VCaP (cell line): Measurements from ENCODE around the gene TMEM208.

Source experiments
- H3K27ac ChIP-seq: fragments of 450-650 bp; 2 replicates; pipeline ENCODE4 v1.5.1; 2017
- TF ChIP-seq, protein P1 (sequence below): fragments of 450-650 bp; conservative IDR thresholded peaks from 2 replicates; pipeline ENCODE4 v1.5.1; 2017; ENCODE audit warnings: mild to moderate bottlenecking, moderate library complexity

The TMEM208 gene

GRCh38 chr16:67207249-67208091 is 19.5 kb upstream of the TMEM208 start:
- no peak overlapping the region for H3K27ac ChIP-seq
- TF ChIP-seq, protein P1, sequence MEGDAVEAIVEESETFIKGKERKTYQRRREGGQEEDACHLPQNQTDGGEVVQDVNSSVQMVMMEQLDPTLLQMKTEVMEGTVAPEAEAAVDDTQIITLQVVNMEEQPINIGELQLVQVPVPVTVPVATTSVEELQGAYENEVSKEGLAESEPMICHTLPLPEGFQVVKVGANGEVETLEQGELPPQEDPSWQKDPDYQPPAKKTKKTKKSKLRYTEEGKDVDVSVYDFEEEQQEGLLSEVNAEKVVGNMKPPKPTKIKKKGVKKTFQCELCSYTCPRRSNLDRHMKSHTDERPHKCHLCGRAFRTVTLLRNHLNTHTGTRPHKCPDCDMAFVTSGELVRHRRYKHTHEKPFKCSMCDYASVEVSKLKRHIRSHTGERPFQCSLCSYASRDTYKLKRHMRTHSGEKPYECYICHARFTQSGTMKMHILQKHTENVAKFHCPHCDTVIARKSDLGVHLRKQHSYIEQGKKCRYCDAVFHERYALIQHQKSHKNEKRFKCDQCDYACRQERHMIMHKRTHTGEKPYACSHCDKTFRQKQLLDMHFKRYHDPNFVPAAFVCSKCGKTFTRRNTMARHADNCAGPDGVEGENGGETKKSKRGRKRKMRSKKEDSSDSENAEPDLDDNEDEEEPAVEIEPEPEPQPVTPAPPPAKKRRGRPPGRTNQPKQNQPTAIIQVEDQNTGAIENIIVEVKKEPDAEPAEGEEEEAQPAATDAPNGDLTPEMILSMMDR, result no peak

GRCh38 chr16:67208154-67208896 is 18.6 kb upstream of the TMEM208 start:
- no peak overlapping the region for H3K27ac ChIP-seq
- TF ChIP-seq, protein P1, result no peak

DNA sequence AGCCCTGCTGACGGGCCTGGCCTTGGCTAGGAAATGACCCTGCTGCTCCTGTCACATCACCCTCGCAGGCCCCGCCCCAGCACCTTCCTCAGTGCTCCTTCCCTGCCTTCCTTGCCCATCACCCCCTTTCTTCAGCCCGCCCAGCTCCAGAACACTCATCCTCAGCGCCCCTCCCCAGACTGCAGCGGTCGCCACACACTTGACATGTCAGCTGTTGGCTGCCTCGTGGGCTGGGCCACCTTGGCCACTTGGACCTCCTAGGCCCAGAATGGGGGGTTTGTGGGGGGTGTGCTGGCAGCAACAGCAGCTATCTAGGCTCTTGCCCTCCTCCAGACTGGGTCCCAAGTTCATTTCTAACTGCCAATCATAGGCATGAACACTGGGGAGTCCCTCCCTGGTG is 17.4 kb upstream of the TMEM208 start:
- TF ChIP-seq, protein P1, result no peak

DNA sequence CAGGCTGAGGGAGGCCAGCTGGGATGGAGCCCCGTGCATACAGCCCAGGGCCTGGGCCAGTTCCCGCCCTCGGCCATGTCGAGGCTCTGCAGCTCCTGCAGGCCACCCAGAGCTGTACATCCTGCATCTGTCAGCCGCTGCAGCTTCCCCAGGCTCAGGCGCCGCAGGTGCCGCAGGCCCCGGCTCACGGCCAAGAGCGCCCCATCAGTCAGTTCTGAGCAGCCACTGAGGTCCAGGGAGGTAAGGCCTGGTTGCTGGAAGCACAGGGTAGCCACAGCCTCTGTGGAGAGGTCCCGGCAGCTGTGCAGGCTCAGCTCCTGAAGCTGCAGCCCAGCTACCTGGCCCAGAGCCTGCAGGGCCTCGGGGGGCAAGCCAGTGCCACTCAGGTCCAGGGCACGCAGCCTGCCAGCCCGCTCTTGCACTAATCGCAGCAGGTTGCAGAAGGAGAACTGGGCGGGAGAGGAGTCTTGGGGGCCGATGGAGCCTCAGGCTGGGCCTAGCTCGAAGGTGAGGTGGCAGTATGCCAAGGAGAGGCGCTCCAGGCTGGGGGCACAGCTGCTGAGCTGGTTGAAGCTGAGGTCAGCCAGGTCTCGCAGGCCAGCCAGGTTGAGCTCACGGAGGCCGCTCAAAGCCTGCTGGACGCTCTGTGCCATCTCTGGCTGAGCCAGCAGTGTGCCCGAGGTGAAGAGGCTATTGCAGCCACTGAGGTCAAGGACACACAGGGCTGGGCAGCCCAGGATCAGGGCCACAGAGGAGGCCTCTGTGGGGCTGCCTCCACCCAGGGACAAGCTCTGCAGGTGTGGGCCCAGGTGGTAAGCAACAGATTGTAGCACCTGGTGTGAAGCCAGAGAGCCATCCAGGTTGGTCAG is 16.6 kb upstream of the TMEM208 start:
- TF ChIP-seq, protein P1, result no peak
- no peak overlapping the region for H3K27ac ChIP-seq

More for the DNA sequence above, 17.4 kb upstream of the TMEM208 start:
- no peak overlapping the region for H3K27ac ChIP-seq

GRCh38 chr16:67211674-67212073 is 15.3 kb upstream of the TMEM208 start:
- H3K27ac ChIP-seq, result no peak overlapping the region
- TF ChIP-seq, protein P1, result no peak

DNA sequence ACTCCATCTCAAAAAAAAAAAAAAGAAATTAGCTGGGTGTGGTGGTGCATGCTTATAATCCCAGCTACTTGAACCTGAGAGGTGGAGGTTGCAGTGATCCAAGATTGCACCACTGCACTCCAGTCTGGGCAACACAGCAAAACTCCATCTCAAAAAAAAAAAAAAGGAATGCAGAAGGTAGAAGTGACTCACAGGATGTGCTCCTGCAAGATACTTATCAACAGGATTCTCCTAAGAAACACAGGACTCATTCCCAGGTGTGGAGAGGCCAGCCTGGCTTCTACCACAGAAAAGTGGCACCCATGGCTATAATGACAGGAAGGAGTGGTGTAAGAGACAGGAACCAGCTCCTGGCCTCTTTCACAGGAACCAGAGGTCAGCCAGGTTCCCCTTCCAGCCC is 14.2 kb upstream of the TMEM208 start:
- no peak overlapping the region for H3K27ac ChIP-seq
- TF ChIP-seq, protein P1, result no peak
